NCI-H69 (cell line): ENCODE results near the gene MT1HL1.
"Not testable (repeated sequence)": the region's sequence is repeated elsewhere in the genome, so short reads cannot be mapped to it uniquely, and the experiment has no call there.

Experiments
- DNase-seq: peaks from one replicate; lab custom pipeline; 2025; lab: John Stamatoyannopoulos, UW

MT1HL1 gene

GRCh38 chr1:236978740-236979139 lies 25.5 kb downstream of the MT1HL1 start:
- no peak for DNase-seq

GRCh38 chr1:236975461-236975860 lies 28.8 kb downstream of the MT1HL1 start:
- DNase-seq, result no peak

GRCh38 chr1:236974025-236974424 lies 30.2 kb downstream of the MT1HL1 start:
- not testable (repeated sequence) for DNase-seq

- no peak for DNase-seq
Observed at GRCh38 chr1:236966636-236967035, 37.6 kb downstream of the MT1HL1 start.

- no peak for DNase-seq
Observed at GRCh38 chr1:236963920-236964319, 40.3 kb downstream of the MT1HL1 start.

GRCh38 chr1:236959112-236959511 lies 45.1 kb downstream of the MT1HL1 start:
- DNase-seq, result no peak

- DNase-seq, result no peak
Observed at GRCh38 chr1:236957235-236957634, 47.0 kb downstream of the MT1HL1 start.
